H1 (cell line): ENCODE results near the gene PLEKHG3. TPM values are rescaled to one million over a fixed set of nuclear protein-coding genes. Genes with fewer than 3 reads are reported as not detected.

Experiments used
- BRCA1 ChIP-seq: IDR thresholded peaks from 2 replicates; pipeline ENCODE4 v1.6.1; 2012; ENCODE audit warnings: low read depth, low read length, improper control_type of control experiment
- CBX8 ChIP-seq: fragments of 300-800, 300-1000 bp; sonication (generic); IDR thresholded peaks from 2 replicates; pipeline ENCODE4 v1.7.1; 2016; ENCODE audit warnings: low read depth, low read length, borderline replicate concordance
- CHD2 ChIP-seq: IDR thresholded peaks from 2 replicates; pipeline ENCODE4 v1.6.1; 2012; ENCODE audit warnings: low read length, improper control_type of control experiment
- CREB1 ChIP-seq: IDR thresholded peaks from 2 replicates; pipeline ENCODE4 v1.6.1; 2012; ENCODE audit warnings: inconsistent platforms
- FOSL1 ChIP-seq: IDR thresholded peaks from 2 replicates; pipeline ENCODE4 v1.6.1; 2011; ENCODE audit warnings: mild to moderate bottlenecking, low read depth, low read length, moderate library complexity; ENCODE audit not compliant: insufficient read depth
- GTF2F1 ChIP-seq: IDR thresholded peaks from 2 replicates; pipeline ENCODE4 v1.6.1; 2012; ENCODE audit warnings: low read depth, low read length, improper control_type of control experiment, borderline replicate concordance
- JUN ChIP-seq: IDR thresholded peaks from 2 replicates; pipeline ENCODE4 v1.6.1; 2011; ENCODE audit warnings: low read depth, mild to moderate bottlenecking, improper control_type of control experiment, low read length
- JUND ChIP-seq: IDR thresholded peaks from 2 replicates; pipeline ENCODE4 v1.6.1; 2011; ENCODE audit warnings: mild to moderate bottlenecking, improper control_type of control experiment, low read length
- NANOG ChIP-seq: IDR thresholded peaks from 2 replicates; pipeline ENCODE4 v1.6.1; 2011; ENCODE audit warnings: low read length, low read depth, mild to moderate bottlenecking, inconsistent platforms; ENCODE audit not compliant: insufficient read depth, poor library complexity, severe bottlenecking
- POLR2A ChIP-seq, 2 experiments: IDR thresholded peaks; 1 replicate in 1 of 2; 2 replicates in 1 of 2; pipeline ENCODE4 v1.6.1; 2011; ENCODE audit warnings: low read depth in 2 of 2, low read length in 2 of 2, mild to moderate bottlenecking in 2 of 2; ENCODE audit errors: control extremely low read depth in 1 of 2
- POLR2AphosphoS5 ChIP-seq: IDR thresholded peaks from 2 replicates; pipeline ENCODE4 v1.6.1; 2011; ENCODE audit warnings: low read depth, low read length
- RAD21 ChIP-seq, 2 experiments: IDR thresholded peaks in 1 of 2; conservative IDR thresholded peaks in 1 of 2; 2 replicates each; pipeline ENCODE4 v1.6.1; 2011; ENCODE audit warnings: low read depth in 2 of 2, low read length in 2 of 2, improper control_type of control experiment in 1 of 2, inconsistent platforms in 1 of 2, mild to moderate bottlenecking in 1 of 2, moderate library complexity in 1 of 2
- RBBP5 ChIP-seq: IDR thresholded peaks from 2 replicates; pipeline ENCODE4 v1.7.1; 2012; ENCODE audit warnings: low read depth, mild to moderate bottlenecking, inconsistent platforms, low read length, moderate library complexity, borderline replicate concordance
- RNF2 ChIP-seq: fragments of 200-900, 300-1000 bp; sonication (generic); IDR thresholded peaks from 2 replicates; pipeline ENCODE4 v1.7.1; 2016; ENCODE audit warnings: borderline replicate concordance, low read depth, mild to moderate bottlenecking, antibody characterized with exemption, low read length; ENCODE audit not compliant: poor library complexity, severe bottlenecking; ENCODE audit errors: missing control alignments
- RXRA ChIP-seq: IDR thresholded peaks from 2 replicates; pipeline ENCODE4 v1.6.1; 2011; ENCODE audit warnings: low read depth, mild to moderate bottlenecking, low read length, moderate library complexity; ENCODE audit not compliant: insufficient read depth
- SIRT6 ChIP-seq: IDR thresholded peaks from one replicate; pipeline ENCODE4 v1.7.1; 2012; ENCODE audit warnings: low read length, inconsistent platforms
- SIX5 ChIP-seq: IDR thresholded peaks from 2 replicates; pipeline ENCODE4 v1.6.1; 2011; ENCODE audit warnings: mild to moderate bottlenecking, low read depth, low read length
- SP2 ChIP-seq: IDR thresholded peaks from 2 replicates; pipeline ENCODE4 v1.6.1; 2012; ENCODE audit warnings: mild to moderate bottlenecking, low read length, inconsistent platforms
- TAF1 ChIP-seq: IDR thresholded peaks from 2 replicates; pipeline ENCODE4 v1.6.1; 2011; ENCODE audit warnings: mild to moderate bottlenecking, low read depth, low read length
- TEAD4 ChIP-seq: IDR thresholded peaks from 2 replicates; pipeline ENCODE4 v1.6.1; 2012; ENCODE audit warnings: low read depth, low read length, inconsistent platforms, mixed read lengths
- polyA plus RNA-seq, 7 experiments: library from polyadenylated mRNA; depleted of rRNA in 3 of 7; stranded (reverse) in 5 of 7; unstranded in 2 of 7; fragments of >200 nt in 5 of 7; fragments of 200-250 nt in 2 of 7; gene quantifications; 1 replicate in 5 of 7; 2 replicates in 1 of 7; 4 replicates in 1 of 7; pipeline versions ENCODE4 v1.2.1 to v1.2.3, GENCODE V29; 2011 to 2013; ENCODE audit warnings: missing spikeins in 2 of 7, mixed read lengths in 2 of 7
- total RNA-seq: library from RNA; stranded (reverse); fragmentation: NEBNext Ultra II Directional; extraction: Animal tissue kit (Norgen Biotek cat#: 25700); gene quantifications from 2 replicates; pipeline ENCODE4 v1.2.1, GENCODE V29; 2021
- TF ChIP-seq, protein P1 (sequence below): IDR thresholded peaks from 2 replicates; pipeline ENCODE4 v1.6.1; 2012; ENCODE audit warnings: low read length, inconsistent platforms
- TF ChIP-seq, protein P2 (sequence below): IDR thresholded peaks from 2 replicates; pipeline ENCODE4 v1.6.1; 2012; ENCODE audit warnings: inconsistent platforms

The PLEKHG3 gene
- total and polyA plus RNA-seq, 2 of the 8 experiments (the other 6 are each of a cell fraction or from before 2014, with no cell fraction given): 43.4 to 90.6 TPM

DNA sequence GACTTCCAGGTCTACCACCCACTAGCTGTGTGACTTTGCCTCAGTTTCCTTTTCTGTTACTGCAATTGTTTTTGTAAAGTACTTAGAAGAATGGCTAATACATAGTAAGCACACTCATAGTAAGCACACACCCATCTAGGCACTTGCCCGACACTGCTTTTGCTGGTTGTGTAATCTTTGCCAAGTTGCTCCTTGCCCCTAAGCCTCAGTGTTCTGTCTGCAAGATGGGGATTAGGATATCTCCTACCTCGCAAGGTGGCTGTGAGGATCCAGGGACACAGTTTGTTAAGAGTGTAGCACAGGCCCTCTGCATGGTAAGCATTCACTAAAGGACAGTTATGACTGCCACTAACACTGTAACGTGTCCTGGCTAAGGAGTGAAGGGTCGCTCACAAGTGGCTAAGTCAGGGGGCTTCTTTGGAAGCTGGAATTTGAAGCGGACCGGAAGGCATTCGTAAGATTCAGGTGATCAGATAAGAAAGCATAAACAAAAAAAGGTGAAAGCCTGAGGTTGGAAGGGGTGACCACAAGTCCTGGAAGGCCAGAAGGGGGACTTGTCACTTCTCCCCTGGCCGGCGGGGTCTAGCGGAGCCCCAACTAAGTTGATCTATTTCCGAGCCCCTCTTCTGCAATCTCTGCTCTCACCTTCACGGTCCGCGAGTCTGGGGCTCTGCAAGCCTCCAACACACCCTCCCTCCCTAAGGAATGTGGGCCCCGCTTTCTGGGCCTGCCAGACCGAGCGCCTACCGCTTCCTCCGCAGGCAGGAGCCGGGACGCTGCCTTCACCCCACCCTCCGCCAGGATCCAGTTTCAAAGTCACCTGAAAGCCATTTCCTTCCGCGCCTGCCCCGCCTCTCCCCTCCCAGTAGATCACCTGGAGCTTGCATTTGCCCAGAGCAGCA is 1.5 kb upstream of the PLEKHG3 start (continued):
- TF ChIP-seq, protein P1, sequence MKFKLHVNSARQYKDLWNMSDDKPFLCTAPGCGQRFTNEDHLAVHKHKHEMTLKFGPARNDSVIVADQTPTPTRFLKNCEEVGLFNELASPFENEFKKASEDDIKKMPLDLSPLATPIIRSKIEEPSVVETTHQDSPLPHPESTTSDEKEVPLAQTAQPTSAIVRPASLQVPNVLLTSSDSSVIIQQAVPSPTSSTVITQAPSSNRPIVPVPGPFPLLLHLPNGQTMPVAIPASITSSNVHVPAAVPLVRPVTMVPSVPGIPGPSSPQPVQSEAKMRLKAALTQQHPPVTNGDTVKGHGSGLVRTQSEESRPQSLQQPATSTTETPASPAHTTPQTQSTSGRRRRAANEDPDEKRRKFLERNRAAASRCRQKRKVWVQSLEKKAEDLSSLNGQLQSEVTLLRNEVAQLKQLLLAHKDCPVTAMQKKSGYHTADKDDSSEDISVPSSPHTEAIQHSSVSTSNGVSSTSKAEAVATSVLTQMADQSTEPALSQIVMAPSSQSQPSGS: no peak
- TF ChIP-seq RNF2: no peak
- peak; percentile 95 for TF ChIP-seq TEAD4
- no peak for TF ChIP-seq CREB1
- TF ChIP-seq POLR2A (IDR thresholded peaks at IDR 0.05; ENCODE audit: control extremely low read depth in 1 of 2, low read depth in 2 of 2, low read length in 2 of 2): peak in 1 of 2 experiments; percentile 41; a peak in 1 of 3 replicates
- TF ChIP-seq JUND: no peak
- TF ChIP-seq TAF1: peak; percentile 33; the same call in 1 of the 2 replicates
- TF ChIP-seq RXRA: no peak
- no peak for TF ChIP-seq JUN
- no peak for TF ChIP-seq SIRT6
- TF ChIP-seq BRCA1: no peak
- no peak for TF ChIP-seq FOSL1
- TF ChIP-seq, protein P2, sequence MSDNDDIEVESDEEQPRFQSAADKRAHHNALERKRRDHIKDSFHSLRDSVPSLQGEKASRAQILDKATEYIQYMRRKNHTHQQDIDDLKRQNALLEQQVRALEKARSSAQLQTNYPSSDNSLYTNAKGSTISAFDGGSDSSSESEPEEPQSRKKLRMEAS: peak; percentile 56; the same call in 1 of the 2 replicates
- peak in 1 of 2 experiments; percentile 19; a peak in 1 of 4 replicates for TF ChIP-seq RAD21 (IDR thresholded peaks at IDR 0.05 in 1 of 2, conservative IDR thresholded peaks at IDR 0.05 in 1 of 2; ENCODE audit: low read depth in 2 of 2, low read length in 2 of 2)
- no peak for TF ChIP-seq SP2
- no peak for TF ChIP-seq NANOG
- no peak for TF ChIP-seq GTF2F1
- TF ChIP-seq RBBP5: no peak
- TF ChIP-seq CBX8: no peak
- TF ChIP-seq POLR2AphosphoS5: no peak
- peak; percentile 60; the same call in 1 of the 2 replicates for TF ChIP-seq CHD2
- 0 out of 2 replicates have a peak, but pooled peaks have one; percentile 9 for TF ChIP-seq SIX5
